Sciatic nerve (tissue), 2 donors: Measurements from ENCODE around the gene ZNF724. TPM values are rescaled to one million over a fixed set of nuclear protein-coding genes. Genes with fewer than 3 reads are reported as not detected.
"Not testable (repeated sequence)": the region's sequence is repeated elsewhere in the genome, so short reads cannot be mapped to it uniquely, and the experiment has no call there.

Experiments
- ATAC-seq: fragments of 200-7000 bp; cut with Tn5 transposase; one replicate; pipeline ENCODE4 v1.9.1; 2020; ENCODE audit warnings: mild to moderate bottlenecking, moderate library complexity
- DNase-seq: peaks from one replicate; pipeline ENCODE4 v3.0.0-alpha.2; 2020; ENCODE audit warnings: low spot score
- intact Hi-C: fragments of 100-400 bp; cut with DNase I; formaldehyde crosslinking; loops from one replicate; pipeline ENCODE4 v1.14.2; 2022
- total RNA-seq: library from RNA; stranded (reverse); fragmentation: NEBNext Ultra II Directional; extraction: Animal tissue kit (Norgen Biotek cat#: 25700); gene quantifications from one replicate; pipeline ENCODE4 v1.2.1, GENCODE V29; 2021
- donor health status: DM: no; HTN: no; CAD: no.
- donor health status: DM: no; HTN: no; CAD: no.

Gene ZNF724
- total RNA-seq = 1.7 TPM

DNA sequence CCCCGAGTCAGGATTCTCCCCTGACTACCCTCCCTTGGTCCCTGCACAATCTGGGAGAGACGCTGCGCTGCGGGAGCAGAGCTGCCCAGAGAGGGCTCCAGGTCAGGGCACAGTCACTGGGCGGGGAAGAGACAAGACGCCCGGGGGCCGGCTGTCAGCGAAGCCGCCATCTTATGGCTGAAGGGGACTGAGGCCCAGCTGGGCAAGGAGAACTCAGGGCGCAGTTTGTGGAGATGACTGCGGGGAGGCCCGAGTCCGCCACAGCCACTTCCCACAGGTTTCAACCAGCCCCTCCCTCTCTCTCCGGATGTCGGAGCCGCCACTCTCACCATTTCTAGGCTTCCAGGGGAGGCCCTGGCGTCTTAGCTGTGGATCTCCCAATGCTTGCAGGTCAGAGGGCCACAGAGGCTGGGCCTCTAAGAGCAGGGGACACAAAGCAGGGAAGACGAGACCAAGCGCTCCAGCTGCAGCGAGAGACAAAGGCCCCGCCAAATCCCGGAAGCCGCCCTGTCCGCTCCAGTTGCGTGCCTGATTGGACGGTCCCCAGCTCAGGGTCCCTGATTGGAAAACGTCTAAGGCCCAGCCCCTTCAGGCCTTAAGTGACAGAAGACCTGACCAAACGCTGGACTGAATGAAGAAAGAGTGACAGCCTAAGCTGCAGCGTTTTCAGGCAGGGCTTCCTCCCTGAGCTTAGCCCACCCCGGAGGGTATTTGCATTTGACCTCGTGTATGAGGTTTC is at the start of gene ZNF724:
TSS of gene ZNF724 (minus strand) at position 484 of the 739 bp plus-strand sequence. CDS start at position 332, 152 bp downstream.
- intact Hi-C loops = no loop called here
- DNase-seq (peak; percentile 93), ATAC-seq (peak; percentile 100)

DNA sequence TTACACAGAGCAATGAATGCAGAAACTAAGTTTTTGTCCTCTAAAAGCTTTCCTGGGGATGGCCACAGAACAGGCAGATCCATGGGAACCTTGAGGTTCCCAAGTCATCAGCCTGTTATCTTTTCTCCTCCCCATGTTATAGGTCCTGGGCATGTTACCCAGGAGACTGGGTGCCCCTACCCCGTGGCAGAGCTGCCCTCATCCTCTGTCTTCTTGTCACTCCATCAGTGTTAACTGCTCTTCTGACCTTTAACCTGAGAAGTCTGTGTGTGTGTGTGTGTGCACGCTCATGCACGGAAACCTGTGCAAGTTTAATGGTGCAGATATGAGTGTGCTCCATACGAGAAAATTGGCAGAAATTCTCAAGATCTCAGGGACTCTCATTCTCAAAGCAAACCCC is 43.9 kb upstream of the ZNF724 start:
- no peak for DNase-seq
- intact Hi-C loops = no loop called here
- ATAC-seq = no peak

DNA sequence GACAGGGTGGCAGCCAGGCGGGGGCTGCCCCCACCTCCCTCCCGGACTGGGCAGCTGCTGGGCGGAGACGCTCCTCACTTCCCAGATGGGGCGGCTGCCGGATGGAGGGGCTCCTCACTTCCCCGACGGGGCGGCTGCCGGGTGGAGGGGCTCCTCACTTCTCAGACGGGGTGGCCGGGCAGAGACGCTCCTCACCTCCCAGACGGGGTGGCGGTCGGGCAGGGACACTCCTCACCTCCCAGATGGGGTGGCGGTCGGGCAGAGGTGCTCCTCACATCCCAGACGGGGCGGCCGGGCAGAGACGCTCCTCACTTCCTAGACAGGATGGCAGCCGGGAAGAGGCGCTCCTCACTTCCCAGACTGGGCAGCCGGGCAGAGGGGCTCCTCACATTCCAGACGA is 39.8 kb upstream of the ZNF724 start:
- intact Hi-C loops, DNase-seq, ATAC-seq: not testable (repeated sequence)

DNA sequence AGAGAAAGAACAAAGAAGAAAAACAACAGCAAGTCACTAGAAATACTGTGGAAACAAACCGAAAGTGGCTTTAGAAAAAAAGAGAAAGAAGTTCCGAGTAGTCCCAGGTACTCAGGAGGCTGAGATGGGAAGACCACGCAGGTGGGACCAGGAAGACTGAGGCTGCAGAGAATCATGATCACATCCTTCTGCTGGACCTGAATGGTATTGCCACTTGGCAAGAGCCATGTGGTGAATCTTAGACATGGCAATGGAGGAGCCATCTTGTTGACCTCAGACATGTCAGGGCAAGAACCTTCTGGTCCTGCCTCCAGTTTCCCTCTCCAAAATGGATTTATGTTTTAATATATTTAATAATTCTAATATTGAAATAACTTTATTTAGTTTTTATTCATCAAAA is 37.4 kb upstream of the ZNF724 start:
- ATAC-seq (no peak), DNase-seq (no peak)
- intact Hi-C loops = no loop called here

DNA sequence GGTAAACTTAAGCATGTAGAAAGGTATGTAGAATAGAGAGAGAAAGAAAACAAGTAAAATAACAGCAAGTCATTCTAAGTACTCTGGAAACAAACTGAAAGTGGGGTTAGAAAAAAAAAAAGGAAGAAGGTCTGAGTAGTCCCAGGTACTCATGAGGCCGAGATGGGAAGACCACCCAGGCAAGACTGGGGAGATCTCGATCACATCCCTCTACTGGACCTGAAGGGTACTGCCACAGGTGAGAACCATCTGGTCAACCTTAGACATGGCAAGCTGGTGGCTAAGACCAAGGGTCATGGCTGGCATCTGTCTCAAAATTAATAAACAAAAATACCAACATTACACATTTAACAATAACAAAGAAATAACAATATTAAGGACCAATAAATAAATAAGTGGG is 36.3 kb upstream of the ZNF724 start:
- ATAC-seq (no peak), DNase-seq (no peak)
- intact Hi-C loops = no loop called here

DNA sequence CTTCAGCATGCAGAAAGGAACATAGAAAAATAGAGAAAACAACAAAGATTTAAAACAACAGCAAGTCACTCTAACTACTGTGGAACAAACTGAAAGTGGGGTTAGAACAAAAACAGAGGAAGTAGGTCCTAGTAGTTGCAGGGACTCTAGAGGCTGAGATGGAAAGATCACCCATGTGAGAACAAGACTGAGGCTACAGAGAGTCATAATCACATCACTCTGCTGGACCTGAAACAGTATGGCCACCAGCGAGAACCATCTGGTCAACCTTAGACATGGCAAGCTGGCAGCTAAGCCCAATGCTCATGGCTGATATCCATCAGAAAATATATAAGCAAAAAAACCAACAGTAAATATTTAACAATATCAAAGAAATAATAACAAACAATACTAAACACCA is 35.8 kb upstream of the ZNF724 start:
- intact Hi-C loops = no loop called here
- no peak for ATAC-seq
- no peak for DNase-seq

DNA sequence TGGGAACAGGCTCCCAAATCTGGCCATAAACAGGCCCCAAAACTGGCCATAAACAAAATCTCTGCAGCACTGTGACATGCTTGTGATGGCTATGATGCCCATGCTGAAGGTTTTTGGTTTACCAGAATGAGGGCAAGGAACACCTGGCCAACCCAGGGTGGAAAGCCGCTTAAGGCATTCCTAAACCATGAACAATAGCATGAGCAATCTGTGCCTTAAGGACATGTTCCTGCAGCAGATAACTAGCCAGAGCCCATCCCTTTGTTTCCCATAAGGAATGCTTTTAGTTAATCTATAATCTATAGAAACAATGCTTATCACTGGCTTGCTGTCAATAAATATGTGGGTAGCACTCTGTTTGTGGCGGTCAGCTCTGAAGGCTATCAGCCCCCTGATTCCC is 35.1 kb upstream of the ZNF724 start:
- intact Hi-C loops, ATAC-seq, DNase-seq: not testable (repeated sequence)

DNA sequence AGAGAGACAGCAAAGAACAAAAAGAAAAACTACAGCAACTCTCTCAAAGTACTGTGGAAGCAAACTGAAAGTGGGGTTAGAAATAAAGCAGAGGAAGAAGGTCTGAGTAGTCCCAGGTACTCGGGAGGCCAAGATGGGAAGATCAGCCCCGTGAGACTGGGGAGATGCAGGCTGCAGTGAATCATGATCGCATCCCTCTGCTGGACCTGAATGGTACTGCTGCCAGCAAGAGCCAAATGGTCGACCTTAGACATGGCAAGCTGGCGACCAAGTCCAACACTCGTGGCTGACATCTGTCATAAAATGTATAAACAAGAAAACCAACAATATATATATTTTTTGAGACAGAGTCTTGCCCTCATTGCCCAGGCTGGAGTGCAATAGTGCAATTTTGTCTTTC is 33.7 kb upstream of the ZNF724 start:
- intact Hi-C loops = no loop called here
- DNase-seq (no peak), ATAC-seq (no peak)

DNA sequence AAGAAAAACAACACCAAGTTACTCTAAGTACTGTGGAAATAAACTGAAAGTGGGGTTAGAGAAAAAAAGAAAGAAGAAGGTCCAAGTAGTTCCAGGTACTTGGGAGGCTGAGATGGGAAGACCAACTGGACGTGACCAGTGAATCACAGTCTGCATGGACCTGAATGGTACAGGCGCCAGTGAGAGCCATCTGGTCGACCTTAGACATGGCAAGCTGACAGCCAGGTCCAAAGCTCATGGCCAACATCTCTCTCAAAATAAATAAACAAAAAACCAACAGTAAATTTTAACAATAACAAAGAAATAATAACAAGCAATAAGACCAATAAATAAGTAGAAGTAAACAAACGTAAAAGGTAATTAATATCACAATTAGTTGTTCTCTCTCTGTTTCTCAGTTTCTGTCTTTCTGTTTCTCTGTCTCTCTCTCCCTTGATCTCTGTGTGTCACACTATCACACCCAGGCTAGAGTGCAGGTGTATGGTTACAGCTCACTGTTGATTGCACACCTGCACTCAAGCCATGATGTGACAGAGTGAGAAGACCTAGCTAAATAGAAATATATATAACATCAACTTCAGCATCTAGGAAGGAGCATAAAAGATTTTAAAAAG is 31.6 kb upstream of the ZNF724 start:
- no peak for ATAC-seq
- intact Hi-C loops = no loop called here

DNA sequence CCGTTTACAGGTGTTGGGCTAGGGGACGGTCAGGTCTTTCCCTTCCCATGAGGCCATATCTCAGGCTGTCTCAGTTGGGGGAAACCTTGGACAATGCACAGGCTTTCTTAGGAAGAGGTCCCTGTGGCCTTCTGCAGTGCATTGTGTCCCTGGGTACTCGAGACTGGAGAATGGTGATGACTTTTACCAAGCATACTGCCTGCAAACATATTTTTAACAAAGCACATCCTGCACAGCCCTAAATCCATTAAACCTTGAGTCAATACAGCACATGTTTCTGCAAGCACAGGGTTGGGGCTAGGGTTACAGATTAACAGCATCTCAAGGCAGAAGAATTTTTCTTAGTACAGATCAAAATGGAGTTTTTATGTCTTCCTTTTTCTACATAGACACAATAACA is 27.9 kb upstream of the ZNF724 start:
- intact Hi-C loops, DNase-seq, ATAC-seq: not testable (repeated sequence)

More for the DNA sequence above, 31.6 kb upstream of the ZNF724 start:
- DNase-seq = no peak

DNA sequence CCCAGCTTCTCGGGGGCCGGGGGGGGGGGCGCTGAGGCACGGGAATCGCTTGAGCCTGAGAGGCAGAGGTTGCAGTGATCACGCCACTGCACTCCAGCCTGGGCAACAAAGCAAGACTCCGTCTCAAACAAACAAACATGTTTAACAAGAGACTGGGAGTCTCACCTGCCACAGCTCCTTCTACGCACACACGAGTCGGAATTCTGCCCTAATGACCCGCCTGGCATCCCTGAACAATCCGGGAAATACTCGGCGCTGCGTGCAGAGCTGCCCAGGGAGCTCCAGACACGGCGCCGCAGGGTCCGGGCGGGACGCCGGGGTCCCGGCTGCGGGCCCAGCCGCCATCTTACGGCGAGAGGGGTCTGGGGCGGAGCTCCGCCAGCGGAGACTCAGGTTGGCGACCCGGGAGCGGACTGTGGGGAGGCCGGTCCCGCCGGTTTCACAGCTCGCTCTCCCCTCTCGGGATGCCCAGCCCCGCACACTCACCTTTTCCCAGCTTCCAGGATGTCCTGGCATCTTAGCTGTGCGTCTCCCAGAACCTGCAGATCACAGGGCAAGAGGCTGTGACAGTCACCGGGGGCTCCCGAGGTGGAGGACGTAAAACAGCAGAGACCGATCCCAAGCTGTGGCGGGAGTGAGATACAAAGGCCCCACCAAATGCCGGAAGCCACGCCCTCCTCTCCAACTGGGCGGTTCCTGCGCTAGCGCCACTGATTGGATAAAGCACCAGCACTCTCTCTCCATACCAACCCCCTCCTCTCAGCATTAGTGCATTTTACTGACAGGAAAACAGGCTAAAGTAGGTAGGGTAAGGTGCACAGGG is 23.6 kb upstream of the ZNF724 start:
- intact Hi-C loops = no loop called here
- peak; percentile 95 for DNase-seq

DNA sequence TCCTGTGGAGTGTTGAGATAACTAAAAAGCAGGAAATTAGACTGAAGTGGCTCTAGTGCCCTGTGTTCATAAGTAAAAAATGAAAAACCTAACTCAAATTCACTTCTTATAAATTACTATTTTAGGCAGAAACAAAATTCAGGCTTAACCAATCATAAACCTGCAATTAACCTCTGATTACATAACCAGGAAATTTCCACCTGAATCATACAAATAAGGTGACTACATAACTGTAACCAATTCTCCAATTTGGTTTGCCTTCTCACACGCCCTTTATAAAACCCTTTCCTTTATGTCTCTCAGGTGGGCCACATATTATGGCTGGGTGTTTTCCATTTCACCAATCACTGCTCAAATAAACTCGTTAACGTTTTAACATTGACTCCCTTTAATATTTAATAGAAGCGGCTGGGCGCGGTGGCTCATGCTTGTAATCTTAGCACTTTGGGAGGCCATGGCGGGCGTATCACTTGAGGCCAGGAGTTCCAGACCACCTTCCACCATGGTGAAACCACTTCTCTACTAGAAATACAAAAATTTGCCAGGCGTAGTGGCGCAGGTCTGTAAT is 22.9 kb upstream of the ZNF724 start:
- no peak for ATAC-seq
- intact Hi-C loops = no loop called here
- no peak for DNase-seq

More for the DNA sequence above, 23.6 kb upstream of the ZNF724 start:
- ATAC-seq = peak; percentile 100

DNA sequence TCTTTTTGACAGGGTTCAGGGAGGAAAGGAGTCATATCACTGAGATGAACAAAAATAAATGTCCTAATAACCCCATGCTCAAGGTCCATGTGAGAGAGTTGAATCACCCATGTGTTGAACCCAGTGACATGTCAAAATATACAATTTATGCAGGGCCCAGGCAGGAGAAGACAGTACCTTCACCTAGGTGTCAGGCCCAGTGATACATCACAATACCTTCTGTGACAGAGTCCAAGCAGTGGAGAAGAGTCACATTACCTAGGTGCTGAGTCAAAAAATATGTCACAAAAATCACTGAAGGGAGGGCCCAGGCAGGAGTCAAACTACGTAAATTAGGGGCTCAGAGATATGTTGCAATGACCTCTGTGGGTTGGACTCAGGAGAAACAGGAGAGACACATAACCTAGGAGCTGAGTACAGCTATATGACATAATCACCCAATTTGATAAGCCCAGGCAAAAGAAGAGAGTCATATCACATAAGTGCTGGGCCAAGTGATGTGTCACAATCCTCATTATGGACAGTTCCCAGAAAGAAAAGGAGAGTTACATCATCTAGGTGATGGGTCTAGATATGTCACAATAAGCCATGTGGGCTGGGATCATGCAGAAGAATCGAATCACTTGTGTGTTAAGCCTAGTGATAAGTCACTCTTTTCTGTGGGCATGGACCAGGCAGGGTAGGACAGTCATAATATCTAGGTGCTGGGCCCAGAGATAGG is 13.8 kb upstream of the ZNF724 start:
- intact Hi-C loops = no loop called here
- ATAC-seq = peak; percentile 55
- no peak for DNase-seq

DNA sequence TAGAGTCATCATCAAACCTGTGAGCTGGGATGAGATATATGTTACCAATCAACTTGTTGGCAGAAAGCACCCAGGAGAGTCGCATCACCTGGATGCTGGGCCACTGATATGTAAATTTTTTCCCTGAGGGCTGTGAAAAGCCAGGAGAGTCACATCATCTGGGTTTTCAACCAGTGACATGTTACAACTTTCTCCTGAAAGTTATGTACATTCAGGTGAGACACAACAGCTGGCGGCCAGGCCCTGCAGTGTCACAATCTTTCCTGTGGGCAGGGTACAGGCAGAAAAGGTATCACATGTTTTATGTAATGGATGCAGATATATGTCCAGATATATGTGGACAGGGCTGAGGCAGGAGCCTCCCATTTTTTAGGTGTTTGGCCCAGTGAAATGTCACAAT is 13.2 kb upstream of the ZNF724 start:
- DNase-seq = no peak
- intact Hi-C loops = no loop called here
- no peak for ATAC-seq

DNA sequence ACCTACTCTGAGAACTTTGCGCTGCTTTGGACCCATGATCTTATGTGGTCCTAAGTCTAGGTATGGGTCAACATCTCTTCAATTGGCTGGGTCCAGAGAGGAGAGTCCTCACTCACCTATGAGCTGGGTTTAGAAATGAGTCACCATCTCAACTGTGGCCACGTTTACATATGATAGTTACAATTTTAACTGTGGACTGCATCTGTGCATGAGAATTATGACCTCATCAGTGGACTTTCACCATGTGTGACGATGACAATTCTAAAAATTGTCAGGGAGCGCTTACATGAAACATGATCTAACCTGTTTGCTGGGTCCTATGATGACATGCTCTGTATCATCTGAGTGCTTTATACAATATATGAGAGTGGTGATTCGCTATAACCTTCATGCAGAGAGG is 12.7 kb upstream of the ZNF724 start:
- no peak for ATAC-seq
- no peak for DNase-seq
- intact Hi-C loops = no loop called here

DNA sequence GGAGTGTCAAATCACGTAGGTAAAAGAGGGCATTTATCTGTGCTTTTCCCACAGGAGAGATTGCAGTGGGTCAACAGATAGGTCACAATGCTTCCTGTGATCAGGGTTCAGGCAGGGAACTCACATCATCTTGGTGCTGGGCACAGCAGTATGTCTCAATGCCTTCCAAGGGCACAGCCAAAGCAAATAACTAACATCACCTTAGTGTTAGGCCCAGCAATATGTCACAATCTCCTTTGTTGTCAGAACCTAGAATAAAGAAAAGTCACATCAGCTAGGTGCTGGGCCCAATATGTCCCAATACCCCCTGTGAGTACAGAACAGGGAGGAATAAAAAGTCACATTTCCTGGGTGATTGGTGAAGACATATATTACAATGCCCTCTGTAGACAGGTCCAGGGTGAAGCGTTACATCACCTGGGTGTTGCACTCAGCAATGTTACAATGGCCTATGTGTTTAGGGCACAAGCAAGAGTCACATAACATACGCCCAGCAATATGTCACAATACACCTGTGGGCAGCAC is 11.4 kb upstream of the ZNF724 start:
- intact Hi-C loops = no loop called here
- DNase-seq = no peak
- no peak for ATAC-seq

DNA sequence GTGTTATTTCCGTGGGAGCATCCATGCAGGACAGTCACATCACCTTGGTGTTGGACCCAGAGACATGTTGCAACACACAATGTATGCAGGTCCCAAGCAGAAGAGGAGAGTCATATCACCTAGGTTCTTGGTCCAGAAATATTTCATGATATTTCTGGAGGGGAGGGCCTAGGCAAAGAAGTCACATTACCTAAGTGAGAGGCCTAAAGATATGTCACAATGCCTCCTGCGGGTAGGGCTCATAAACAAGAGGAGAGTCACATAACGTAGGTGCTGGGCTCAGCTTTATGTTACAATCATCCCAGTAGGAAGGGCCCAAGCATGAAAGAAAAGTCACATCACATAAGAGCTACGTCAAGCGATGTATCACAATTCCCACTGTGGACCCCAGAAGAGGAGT is 10.8 kb upstream of the ZNF724 start:
- intact Hi-C loops = no loop called here
- ATAC-seq = no peak
- no peak for DNase-seq

DNA sequence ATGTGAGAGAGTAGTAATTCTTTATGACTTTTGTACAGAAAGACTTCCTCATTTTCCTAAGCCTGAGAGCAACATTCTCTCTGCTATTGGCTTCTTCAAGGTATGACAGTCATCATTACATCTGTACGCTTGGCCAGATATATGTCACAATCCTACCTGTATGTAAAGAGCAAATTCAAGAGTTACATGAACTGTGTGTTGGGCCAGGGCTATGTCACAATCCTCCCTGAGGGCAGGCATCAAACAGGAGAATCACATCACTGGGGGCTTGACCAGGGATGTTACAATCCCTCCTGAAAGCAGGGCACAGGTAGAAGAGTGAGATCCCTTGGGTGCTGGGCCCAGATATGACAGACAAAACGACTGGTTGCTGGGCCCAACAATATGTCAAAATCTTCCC is 9.8 kb upstream of the ZNF724 start:
- intact Hi-C loops = no loop called here
- DNase-seq (no peak), ATAC-seq (no peak)

DNA sequence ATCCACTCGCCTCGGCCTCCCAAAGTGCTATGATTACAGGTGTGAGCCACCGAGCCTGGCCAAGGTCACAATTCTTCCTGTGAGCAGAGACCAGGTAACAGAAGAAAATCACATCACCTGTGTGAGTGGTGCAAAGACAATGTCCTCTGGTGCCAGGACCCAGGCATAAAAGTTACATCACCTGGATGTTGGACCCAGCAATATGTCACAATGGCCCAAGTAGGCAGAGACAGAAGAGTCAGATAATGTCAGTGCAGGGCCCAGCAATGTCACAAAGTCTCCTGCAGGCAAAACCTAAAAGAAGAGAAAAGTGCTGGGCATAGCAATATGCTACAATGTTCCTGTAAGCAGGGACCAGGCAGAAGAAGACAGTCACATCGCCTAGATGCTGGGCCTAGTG is 5.5 kb upstream of the ZNF724 start:
- intact Hi-C loops = no loop called here
- no peak for ATAC-seq
- DNase-seq = no peak
